Activated T-helper 2 cell treated with anti-CD3 and anti-CD28 coated beads, Interferon-gamma antibody, Interleukin-2, Interleukin-4, amounts not matched to agents 10 μg/mL and 5 μg/mL and 100 μg/mL, durations not matched to agents 14 hours and 24 hours and 36 hours (primary cell): Measurements from ENCODE around the gene TUBG1. TPM values are rescaled to one million over a fixed set of nuclear protein-coding genes. Genes with fewer than 3 reads are reported as not detected.

Experiments used
- DNase-seq: peaks from one replicate; pipeline ENCODE4 v3.0.0; 2021; ENCODE audit warnings: low spot score
- H3K27ac Mint-ChIP-seq: one replicate; pipeline ENCODE4 v1.8.0; 2021; ENCODE audit warnings: mixed read lengths
- H3K27me3 Mint-ChIP-seq: one replicate; pipeline ENCODE4 v1.8.0; 2021; ENCODE audit warnings: low read depth, mixed read lengths
- H3K36me3 Mint-ChIP-seq: one replicate; pipeline ENCODE4 v1.8.0; 2021; ENCODE audit warnings: low read depth, mixed read lengths
- H3K4me1 Mint-ChIP-seq: one replicate; pipeline ENCODE4 v1.8.0; 2021; ENCODE audit warnings: low read depth, mixed read lengths
- H3K4me3 Mint-ChIP-seq: one replicate; pipeline ENCODE4 v1.8.0; 2021; ENCODE audit warnings: low read depth, mild to moderate bottlenecking, moderate library complexity, mixed read lengths
- H3K9me3 Mint-ChIP-seq: one replicate; pipeline ENCODE4 v1.8.0; 2021; ENCODE audit warnings: mixed read lengths
- intact Hi-C: fragments of 100-400 bp; cut with micrococcal nuclease; formaldehyde crosslinking; loops from one replicate; pipeline ENCODE4 v1.15.1; 2023
- total RNA-seq: library from RNA; stranded (reverse); gene quantifications from 2 replicates; pipeline ENCODE4 v1.2.3, GENCODE V29; 2022

Gene TUBG1
- total RNA-seq, 1 donor from 2014 or later = 94.9 TPM

DNA sequence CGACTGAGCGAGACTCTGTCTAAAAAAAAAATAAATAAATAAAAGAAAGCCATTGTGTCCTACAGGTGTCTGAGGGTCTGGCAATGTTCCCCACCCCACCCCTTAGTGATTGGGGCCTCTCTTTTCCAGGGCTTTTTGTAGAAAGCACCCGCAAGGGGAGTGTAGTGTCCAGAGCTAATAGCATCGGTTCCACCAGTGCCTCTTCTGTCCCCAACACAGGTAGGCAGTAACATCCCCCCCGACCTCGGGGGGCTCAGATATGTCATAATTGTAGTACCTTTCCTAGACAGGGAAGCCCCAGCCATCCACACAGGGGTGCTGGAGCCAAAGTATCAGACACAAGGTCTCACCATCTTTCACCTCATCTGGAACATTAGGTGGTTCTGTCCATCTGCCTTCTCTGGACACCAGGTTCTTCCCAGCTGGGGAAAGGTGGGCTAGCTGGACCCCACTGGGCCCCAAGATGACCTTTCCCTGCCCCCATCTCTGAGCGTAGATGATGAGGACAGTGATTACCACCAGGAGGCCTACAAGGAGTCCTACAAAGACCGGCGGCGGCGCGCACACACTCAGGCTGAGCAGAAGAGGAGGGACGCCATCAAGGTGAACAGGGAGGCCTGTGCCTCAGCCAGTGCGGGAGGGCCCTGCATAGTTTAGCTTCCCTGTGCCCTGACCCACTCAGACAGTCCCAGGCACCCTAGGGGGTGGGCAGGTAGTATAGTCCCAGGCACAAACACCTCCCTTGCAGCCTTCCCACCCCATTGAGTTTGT, 41.0 kb upstream of the TUBG1 start:
- H3K36me3 Mint-ChIP-seq = peaks cover 75% of the 10 kb centered on the region
- no peak overlapping the region for H3K27ac Mint-ChIP-seq
- H3K9me3 Mint-ChIP-seq = no peaks in the 10 kb centered on the region
- intact Hi-C loops = no loop called here
- H3K4me3 Mint-ChIP-seq = peak overlapping the region; percentile 86
- no peak for DNase-seq
- no peaks in the 10 kb centered on the region for H3K27me3 Mint-ChIP-seq
- peaks cover 26% of the 10 kb centered on the region for H3K4me1 Mint-ChIP-seq

DNA sequence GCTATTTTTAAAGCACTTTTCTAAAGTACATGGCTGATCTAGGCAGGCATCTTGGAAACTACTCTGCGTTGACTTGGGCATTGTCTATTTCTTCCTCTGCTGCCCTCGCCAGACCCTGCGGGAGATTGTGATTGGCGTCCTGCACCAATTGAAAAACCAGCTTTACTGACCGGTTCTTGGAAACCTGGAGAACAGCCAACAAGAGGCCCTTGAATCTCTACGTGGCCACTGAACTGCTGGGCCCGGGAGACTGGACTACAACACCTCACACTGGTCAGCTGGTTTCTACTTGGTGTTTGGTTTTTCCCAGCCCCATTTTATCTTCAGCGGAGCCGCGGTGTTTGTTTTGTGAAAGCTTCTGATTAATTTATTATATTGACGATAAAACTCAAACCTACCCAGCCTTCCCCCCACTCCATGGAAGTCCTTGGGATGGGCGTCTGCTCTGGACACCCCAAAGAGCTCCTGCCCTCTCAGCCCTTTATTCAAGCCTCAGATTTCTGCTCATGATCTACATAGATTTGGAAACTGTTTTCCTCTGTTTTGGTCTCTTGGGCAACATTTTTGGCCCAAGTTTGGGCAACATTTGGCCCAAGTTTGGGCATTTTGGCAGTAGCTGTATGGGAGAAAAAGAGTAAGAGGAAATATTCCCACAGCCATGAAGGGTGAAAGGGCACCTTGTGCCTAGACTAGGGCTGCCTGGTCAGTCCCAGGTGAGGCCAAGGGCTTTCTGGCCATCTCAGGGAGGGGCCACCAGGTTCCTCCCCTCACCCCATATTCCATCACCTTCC, 37.9 kb upstream of the TUBG1 start:
- no peak for DNase-seq
- H3K27ac Mint-ChIP-seq = no peak overlapping the region
- peaks cover 28% of the 10 kb centered on the region for H3K4me1 Mint-ChIP-seq
- intact Hi-C loops = loop anchor here (10.0 kb wide), 1 partner anchor 423 kb away; the partner anchor contains the start of gene RPL27
- no peak overlapping the region for H3K4me3 Mint-ChIP-seq
- peaks cover 77% of the 10 kb centered on the region for H3K36me3 Mint-ChIP-seq
- no peaks in the 10 kb centered on the region for H3K27me3 Mint-ChIP-seq
- no peaks in the 10 kb centered on the region for H3K9me3 Mint-ChIP-seq

DNA sequence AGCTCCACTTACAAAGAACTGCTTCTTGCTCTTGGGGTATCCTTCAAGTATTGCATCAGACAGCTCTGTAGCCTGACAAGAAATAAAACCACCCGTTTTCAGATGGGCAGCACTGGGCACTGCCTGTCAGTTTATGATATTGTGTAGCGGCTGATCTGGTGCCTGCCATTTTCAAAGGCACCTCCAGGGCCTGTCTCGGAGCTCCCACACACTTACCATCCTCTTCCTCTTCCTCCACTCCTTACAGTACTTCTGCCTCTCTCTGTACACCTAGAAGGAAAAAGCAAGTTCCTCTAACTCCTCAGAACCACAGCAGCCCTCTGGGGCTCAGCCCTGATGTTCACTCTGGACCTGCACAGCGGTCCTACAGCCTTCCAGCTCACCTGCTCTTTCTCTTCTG, 36.4 kb upstream of the TUBG1 start:
- peaks cover 28% of the 10 kb centered on the region for H3K4me1 Mint-ChIP-seq
- intact Hi-C loops = loop anchor here (10.0 kb wide), 1 partner anchor 422 kb away; the partner anchor contains the start of gene RPL27

DNA sequence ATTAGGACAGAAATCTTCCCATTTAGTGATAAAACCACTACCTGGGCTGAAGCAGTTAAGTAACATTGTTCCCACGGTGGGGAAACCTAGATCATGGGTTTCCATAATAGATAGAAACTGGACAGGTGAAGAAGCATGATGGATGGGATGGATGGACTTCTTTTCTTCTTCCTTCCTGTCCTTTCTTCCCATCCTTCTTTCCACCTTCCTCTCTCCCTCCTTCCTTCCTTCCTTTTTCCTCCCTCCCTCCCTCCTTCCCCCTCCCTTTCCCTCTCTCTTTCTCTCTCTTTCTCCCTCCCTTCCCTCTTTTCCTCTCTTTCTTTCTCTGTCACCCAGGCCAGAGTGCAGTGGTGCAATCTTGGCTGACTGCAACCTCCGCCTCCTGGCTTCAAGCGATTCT, 35.0 kb upstream of the TUBG1 start:
- Mint-ChIP-seq H3K36me3 (peaks cover 79% of the 10 kb centered on the region), H3K27ac (no peak overlapping the region), H3K9me3 (no peaks in the 10 kb centered on the region), H3K27me3 (no peaks in the 10 kb centered on the region), H3K4me3 (no peak overlapping the region), H3K4me1 (peaks cover 24% of the 10 kb centered on the region)
- intact Hi-C loops = loop anchor here (10.0 kb wide), 1 partner anchor 420 kb away; the partner anchor contains the start of gene RPL27
- DNase-seq = no peak

More for the DNA sequence above, 36.4 kb upstream of the TUBG1 start:
- no peak for DNase-seq
- H3K9me3 Mint-ChIP-seq = no peaks in the 10 kb centered on the region
- no peak overlapping the region for H3K4me3 Mint-ChIP-seq
- H3K36me3 Mint-ChIP-seq = peaks cover 83% of the 10 kb centered on the region
- H3K27ac Mint-ChIP-seq = peak overlapping the region; percentile 30
- H3K27me3 Mint-ChIP-seq = no peaks in the 10 kb centered on the region

DNA sequence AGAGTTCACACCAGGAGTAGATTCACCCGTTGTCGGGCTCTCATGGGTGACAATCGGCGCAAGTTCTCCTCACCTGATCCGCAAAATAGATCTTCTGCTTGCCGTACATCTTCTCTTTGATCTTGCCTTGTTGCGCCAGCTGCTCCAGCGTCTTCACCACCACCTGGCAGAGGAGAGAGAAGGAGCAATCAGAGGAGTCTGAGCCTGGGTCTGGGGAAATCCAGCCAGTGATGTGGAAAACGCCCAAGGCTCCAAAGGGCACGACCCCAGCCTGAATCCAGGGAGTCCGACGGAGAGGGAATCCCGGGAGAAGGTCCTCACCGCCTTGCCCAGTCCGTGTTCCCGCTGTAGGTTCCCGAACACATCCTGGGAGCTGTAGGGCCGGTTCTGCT, 32.3 kb upstream of the TUBG1 start:
- Mint-ChIP-seq H3K4me3 (peak overlapping the region; percentile 97), H3K4me1 (peaks cover 20% of the 10 kb centered on the region), H3K27me3 (no peaks in the 10 kb centered on the region), H3K27ac (peak overlapping the region; percentile 96), H3K36me3 (peaks cover 56% of the 10 kb centered on the region), H3K9me3 (no peaks in the 10 kb centered on the region)
- intact Hi-C loops = loop anchor here (1.0 to 10.0 kb wide), 4 partner anchors 10 to 418 kb away; partner anchors contain the start of genes MLX, PLEKHH3, RAMP2 and RPL27
- no peak for DNase-seq

DNA sequence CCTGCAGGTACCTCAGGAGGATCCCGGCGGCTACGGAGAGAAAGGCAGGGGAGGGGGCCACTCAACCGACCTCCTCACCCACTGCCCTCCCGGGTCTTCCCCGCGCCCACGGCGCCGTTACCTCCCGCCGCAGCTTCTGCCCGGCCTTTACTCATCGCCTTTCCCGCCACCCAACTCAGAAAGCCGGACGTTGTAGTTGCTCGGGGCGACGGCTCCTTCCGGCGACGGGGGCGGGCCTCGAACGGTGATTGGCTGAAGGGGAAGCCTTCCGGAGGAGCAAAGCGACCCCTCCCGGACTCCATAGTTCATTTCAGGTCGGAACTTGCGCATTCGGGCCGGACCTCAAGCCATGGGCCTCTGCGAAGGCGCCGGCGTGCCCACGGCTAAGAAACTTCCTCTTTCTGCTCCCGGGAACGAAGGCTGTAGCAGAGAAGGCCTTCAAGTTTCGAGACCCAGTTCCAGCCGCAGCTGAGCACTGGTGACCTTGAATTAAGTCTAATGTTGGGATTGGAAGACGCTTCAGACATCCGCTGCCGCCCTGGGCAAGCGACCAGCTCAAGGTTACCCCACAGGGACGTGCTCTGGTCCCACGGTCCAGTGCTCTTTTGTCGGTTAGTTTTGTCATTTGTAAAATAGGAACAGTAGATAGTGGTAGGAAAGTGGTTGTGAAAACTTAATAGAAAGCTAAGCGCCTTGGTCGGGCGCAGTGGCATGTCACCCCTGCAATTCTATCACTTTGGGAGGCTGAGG, 31.8 kb upstream of the TUBG1 start, which contains the start of gene PSMC3IP:
Gene PSMC3IP, minus strand, starts transcription at position 198 of the 750 bp plus-strand sequence. Its CDS starts 43 bp downstream, at position 155.
- peak within 1 kb of the TSS; percentile 97 for H3K4me3 Mint-ChIP-seq
- H3K27me3 Mint-ChIP-seq = no peaks in the 10 kb centered on the region
- H3K4me1 Mint-ChIP-seq = peaks cover 20% of the 10 kb centered on the region
- intact Hi-C loops = loop anchor here (1.0 to 10.0 kb wide), 5 partner anchors 10 to 417 kb away; partner anchors contain the start of genes MLX, PLEKHH3, RAMP2 and RETREG3
- DNase-seq = peak; percentile 92
- peak within 1 kb of the TSS; percentile 96 for H3K27ac Mint-ChIP-seq
- peaks cover 55% of the 10 kb centered on the region for H3K36me3 Mint-ChIP-seq
- H3K9me3 Mint-ChIP-seq = no peaks in the 10 kb centered on the region

DNA sequence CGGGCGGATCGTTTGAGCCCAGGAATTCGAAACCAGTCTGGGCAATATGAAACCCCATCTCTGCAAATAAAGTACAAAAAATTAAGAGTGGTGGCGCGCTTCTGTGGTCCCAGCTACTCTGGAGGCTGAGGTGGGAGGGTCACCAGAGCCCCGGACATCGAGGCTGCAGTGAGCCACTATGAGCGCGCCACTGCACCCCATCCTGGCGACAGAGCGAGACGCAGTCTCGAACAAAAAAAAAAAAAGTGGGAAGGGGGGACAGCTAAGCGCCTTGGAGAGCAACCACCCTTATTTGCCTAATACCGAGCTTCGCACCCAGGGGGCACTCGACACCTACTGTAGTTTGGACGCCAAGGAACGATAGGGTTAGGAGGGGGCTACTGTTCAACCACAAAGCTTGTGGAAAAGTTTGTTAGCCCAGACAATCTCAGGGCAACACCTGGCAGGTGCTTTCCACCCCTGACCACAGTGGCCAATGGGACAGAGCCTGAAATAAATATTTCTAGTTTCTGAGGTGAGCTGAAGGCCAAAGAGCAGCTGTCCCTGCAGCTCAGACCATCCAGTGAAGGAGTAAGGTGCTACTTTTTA, 31.1 kb upstream of the TUBG1 start:
- peak overlapping the region; percentile 96 for H3K27ac Mint-ChIP-seq
- intact Hi-C loops = loop anchor here (1.0 to 10.0 kb wide), 4 partner anchors 31 to 416 kb away; partner anchors contain the start of genes PLEKHH3, RAMP2, RETREG3 and RPL27
- H3K4me3 Mint-ChIP-seq = peak overlapping the region; percentile 97
- peak; percentile 62 for DNase-seq
- H3K36me3 Mint-ChIP-seq = peaks cover 55% of the 10 kb centered on the region
- H3K4me1 Mint-ChIP-seq = peaks cover 18% of the 10 kb centered on the region
- no peaks in the 10 kb centered on the region for H3K9me3 Mint-ChIP-seq
- no peaks in the 10 kb centered on the region for H3K27me3 Mint-ChIP-seq

DNA sequence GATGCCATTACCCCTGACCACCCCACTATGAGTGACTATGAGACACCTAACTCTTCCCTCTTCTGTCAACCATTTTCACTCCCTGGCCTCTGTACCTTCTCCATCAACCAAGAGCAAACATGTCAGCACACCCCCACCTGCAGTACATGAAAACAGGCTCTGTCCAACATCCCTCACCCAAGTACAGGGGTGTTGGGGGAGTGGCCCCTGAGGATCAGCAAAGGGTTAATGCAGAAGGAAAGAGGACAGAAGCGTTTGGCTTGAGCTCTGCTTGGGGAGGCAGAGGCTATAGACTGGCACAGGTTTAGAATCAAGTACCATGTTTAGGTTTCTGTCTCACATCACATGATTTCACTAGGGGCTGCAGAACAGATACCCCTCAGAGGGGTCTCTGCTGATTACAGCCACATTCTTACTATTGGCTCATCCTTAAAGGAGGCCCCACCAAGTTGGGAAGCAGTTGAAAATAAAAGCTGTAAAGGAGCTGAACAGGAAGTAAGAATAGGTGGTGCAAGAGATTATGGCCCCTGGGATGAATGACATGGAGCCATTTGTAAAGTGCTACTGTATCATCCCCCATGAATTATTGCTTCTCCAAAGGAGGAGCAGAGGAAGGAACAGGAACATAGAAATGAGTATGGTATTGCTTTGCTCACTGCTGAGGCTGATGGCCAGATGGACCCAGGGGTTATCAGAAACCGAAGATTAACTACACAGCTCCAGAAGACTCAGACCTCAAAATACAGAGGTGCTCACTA, 29.5 kb upstream of the TUBG1 start:
- H3K27ac Mint-ChIP-seq = no peak overlapping the region
- H3K4me1 Mint-ChIP-seq = peaks cover 18% of the 10 kb centered on the region
- H3K36me3 Mint-ChIP-seq = peaks cover 53% of the 10 kb centered on the region
- no peaks in the 10 kb centered on the region for H3K27me3 Mint-ChIP-seq
- H3K9me3 Mint-ChIP-seq = no peaks in the 10 kb centered on the region
- H3K4me3 Mint-ChIP-seq = peak overlapping the region; percentile 4
- no peak for DNase-seq
- intact Hi-C loops = loop anchor here (5.0 to 10.0 kb wide), 3 partner anchors 97 to 415 kb away; partner anchors contain the start of genes PLEKHH3, RAMP2 and RPL27

DNA sequence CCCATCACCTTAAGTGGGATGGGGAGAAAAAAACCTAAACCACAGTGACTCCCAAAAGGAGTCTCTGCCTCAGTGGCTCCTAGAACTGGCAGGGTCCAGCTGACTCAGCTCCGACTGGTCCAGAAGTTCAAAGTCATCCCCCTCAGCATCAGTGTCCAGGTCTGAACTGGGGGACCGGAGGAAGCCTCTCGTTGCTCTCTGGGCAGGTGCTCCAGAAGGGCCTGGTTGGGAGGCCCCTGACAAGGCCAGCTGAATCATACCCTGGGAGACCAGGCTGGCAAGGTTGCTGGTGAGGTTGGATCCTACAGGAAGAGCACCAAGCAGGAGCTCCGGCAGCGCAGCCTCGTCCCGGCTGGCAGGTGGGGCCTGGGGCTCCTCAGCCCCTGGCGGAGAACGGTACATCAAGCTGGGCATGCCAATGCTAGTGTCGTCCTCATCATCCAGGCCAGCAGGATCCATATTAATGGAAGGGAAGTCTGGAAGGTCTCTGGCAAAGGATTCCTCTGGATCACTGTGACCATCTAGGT, 27.7 kb upstream of the TUBG1 start:
- intact Hi-C loops = no loop called here
- peaks cover 50% of the 10 kb centered on the region for H3K36me3 Mint-ChIP-seq
- DNase-seq = no peak
- H3K4me3 Mint-ChIP-seq = no peak overlapping the region
- no peak overlapping the region for H3K27ac Mint-ChIP-seq
- H3K27me3 Mint-ChIP-seq = no peaks in the 10 kb centered on the region
- no peaks in the 10 kb centered on the region for H3K9me3 Mint-ChIP-seq
- H3K4me1 Mint-ChIP-seq = peaks cover 6% of the 10 kb centered on the region

DNA sequence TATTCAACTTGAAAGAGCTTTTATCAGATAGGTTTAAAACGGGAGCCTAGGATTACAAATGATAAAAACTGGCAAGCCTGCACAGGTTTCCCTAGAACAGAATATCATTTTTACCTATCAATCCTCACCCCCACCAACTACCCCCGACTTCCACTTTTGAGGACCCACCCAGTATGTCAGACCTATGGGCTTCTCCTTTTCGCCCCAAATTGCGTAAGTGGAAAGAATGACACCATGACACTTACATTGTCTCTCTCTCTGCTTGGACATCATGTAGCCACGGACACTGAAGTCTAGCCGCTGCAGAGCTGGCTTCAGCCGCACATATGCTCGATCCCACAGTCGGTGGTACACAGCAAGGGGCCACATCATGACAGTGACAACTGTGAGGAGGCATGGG, 24.6 kb upstream of the TUBG1 start:
- intact Hi-C loops = no loop called here
- Mint-ChIP-seq H3K4me1 (no peaks in the 10 kb centered on the region), H3K27me3 (no peaks in the 10 kb centered on the region), H3K36me3 (peaks cover 45% of the 10 kb centered on the region), H3K4me3 (no peak overlapping the region), H3K27ac (no peak overlapping the region), H3K9me3 (no peaks in the 10 kb centered on the region)
- DNase-seq = no peak

DNA sequence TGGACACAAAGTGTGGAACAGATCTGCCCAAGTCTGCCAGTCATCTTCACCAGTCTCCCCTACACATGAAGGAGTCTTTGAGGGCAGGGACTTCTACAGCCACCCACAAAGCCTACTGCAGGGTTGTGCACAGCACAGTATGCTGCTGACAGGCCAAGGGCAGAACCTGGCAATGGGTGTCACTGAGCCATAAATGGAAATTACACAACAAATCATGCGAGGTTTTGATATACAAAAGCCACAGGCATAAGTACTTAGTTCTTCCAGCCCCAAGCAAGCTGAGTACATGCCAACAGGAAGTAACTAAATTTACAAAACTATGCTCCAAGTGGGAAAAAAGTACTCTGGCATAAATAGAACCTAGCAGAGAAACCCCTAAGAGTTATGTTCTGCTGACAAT, 24.1 kb upstream of the TUBG1 start:
- DNase-seq = no peak
- H3K27ac Mint-ChIP-seq = no peak overlapping the region
- no peaks in the 10 kb centered on the region for H3K27me3 Mint-ChIP-seq
- no peak overlapping the region for H3K4me3 Mint-ChIP-seq
- H3K4me1 Mint-ChIP-seq = no peaks in the 10 kb centered on the region
- intact Hi-C loops = no loop called here
- peaks cover 49% of the 10 kb centered on the region for H3K36me3 Mint-ChIP-seq
- H3K9me3 Mint-ChIP-seq = no peaks in the 10 kb centered on the region
